Upper lobe of left lung (tissue), 4 donors: Measurements from ENCODE around the gene METTL22.

Source experiments
- CTCF ChIP-seq, 6 experiments: fragments of 450-650 bp in 4 of 6; fragments of 200-600 bp in 2 of 6; sonication (generic) in 2 of 6; IDR thresholded peaks; one replicate each; pipeline ENCODE4 v1.5.1; 2016 to 2019; ENCODE audit warnings: antibody characterized with exemption in 6 of 6
- POLR2A ChIP-seq, 4 donors: fragments of 450-650 bp; IDR thresholded peaks; one replicate each; pipeline ENCODE4 v1.5.1; 2016 to 2017; ENCODE audit warnings: antibody characterized with exemption in 4 of 4, mild to moderate bottlenecking in 2 of 4
- POLR2AphosphoS5 ChIP-seq, 2 donors: sonication (generic); formaldehyde crosslinking; IDR thresholded peaks; one replicate each; pipeline ENCODE4 v1.5.1; 2017; ENCODE audit warnings: antibody characterized with exemption in 2 of 2

- TF ChIP-seq CTCF (IDR thresholded peaks at IDR 0.05) = no peak
- no peak for TF ChIP-seq POLR2A (IDR thresholded peaks at IDR 0.05)
- TF ChIP-seq POLR2AphosphoS5 (IDR thresholded peaks at IDR 0.05) = no peak
Observed at GRCh38 chr16:8663192-8664089, 41.9 kb downstream of the METTL22 start.
